ENCODE measurements around the gene LRIG1.

LRIG1 gene

DNA sequence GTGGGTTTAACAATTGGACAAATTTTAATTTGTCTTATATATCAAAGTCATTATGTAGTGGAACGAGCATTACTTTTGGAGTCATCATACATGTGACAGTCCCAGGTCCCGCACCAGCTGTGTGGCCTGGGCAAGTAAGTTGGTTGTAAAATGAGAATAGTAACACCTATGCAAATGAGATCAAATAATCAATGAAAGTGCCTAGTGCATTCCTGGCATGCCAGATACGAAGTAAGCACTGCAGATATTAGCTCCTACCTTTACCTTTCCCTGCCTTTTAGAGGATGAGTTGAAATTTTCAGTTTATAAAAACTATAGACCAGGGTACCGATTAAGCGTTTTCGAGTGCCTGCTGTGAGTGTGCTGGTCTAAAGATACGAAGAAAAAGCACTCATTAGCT is 134.1 kb downstream of the LRIG1 start (continued):
- no peak for TF ChIP-seq PRDM1 (tag by site-specific recombination; IDR thresholded peaks at IDR 0.05)

DNA sequence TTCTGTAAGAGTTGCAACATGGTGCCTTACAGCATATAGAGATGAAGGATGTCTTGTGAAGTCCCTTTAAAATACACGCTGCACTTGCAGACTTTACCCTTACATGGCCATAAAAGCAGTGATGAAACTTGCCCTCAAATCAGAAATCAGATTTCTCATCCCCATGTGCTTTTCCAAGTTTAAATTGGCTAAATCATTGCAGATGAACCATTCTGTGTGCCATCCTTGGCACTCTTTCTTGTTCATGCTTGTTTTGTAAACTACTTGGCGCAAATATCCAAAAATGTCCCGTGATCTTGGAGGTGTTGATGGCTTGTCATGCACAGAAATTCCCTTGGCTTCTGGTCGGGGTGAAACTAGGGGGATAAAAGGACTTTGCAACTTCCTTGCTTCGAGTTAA is 135.7 kb downstream of the LRIG1 start:
- Histone ChIP-seq H3K4me3 (ENCODE audit: low read depth, low read length) (no peak overlapping the region), H3K9me3 (ENCODE audit: control insufficient read depth, insufficient read depth, low read depth, low read length) (no peaks in the 10 kb centered on the region), H3K36me3 (ENCODE audit: control insufficient read depth in 2 of 2, insufficient read depth in 1 of 2, low read length in 2 of 2) (peaks cover 0 to under 1% of the 10 kb centered on the region in 2 experiments; a peak in 1 of 3 replicates), H3K27ac (ENCODE audit: extremely low read depth, low read depth, low read length) (no peak overlapping the region), H3K4me1 (ENCODE audit: control insufficient read depth, insufficient read depth, low read length) (no peaks in the 10 kb centered on the region)
- TF ChIP-seq GLIS2 (tag by site-specific recombination; IDR thresholded peaks at IDR 0.05) (no peak), ZNF596 (tag by site-specific recombination; IDR thresholded peaks at IDR 0.05) (no peak), ZSCAN16 (tag by site-specific recombination; IDR thresholded peaks at IDR 0.05) (no peak), ZNF426 (tag by site-specific recombination; IDR thresholded peaks at IDR 0.05) (no peak), SCRT1 (tag by site-specific recombination; IDR thresholded peaks at IDR 0.05; ENCODE audit: borderline replicate concordance) (no peak), REPIN1 (tag by site-specific recombination; IDR thresholded peaks at IDR 0.05; ENCODE audit: low read depth) (no peak), ZFP69B (tag by site-specific recombination; IDR thresholded peaks at IDR 0.05) (no peak), ZNF155 (tag by site-specific recombination; IDR thresholded peaks at IDR 0.05) (no peak), ZNF610 (tag by site-specific recombination; IDR thresholded peaks at IDR 0.05; ENCODE audit: borderline replicate concordance) (no peak), HOXD13 (CRISPR knock-in tag; IDR thresholded peaks at IDR 0.05; ENCODE audit: borderline replicate concordance) (no peak), ZNF600 (tag by site-specific recombination; IDR thresholded peaks at IDR 0.05) (no peak), ZNF549 (tag by site-specific recombination; IDR thresholded peaks at IDR 0.05) (no peak), ZNF473 (tag by site-specific recombination; IDR thresholded peaks at IDR 0.05) (no peak), KLF1 (tag by site-specific recombination; IDR thresholded peaks at IDR 0.05) (no peak), ZSCAN30 (tag by site-specific recombination; IDR thresholded peaks at IDR 0.05) (no peak)
- TF ChIP-seq, protein P1, sequence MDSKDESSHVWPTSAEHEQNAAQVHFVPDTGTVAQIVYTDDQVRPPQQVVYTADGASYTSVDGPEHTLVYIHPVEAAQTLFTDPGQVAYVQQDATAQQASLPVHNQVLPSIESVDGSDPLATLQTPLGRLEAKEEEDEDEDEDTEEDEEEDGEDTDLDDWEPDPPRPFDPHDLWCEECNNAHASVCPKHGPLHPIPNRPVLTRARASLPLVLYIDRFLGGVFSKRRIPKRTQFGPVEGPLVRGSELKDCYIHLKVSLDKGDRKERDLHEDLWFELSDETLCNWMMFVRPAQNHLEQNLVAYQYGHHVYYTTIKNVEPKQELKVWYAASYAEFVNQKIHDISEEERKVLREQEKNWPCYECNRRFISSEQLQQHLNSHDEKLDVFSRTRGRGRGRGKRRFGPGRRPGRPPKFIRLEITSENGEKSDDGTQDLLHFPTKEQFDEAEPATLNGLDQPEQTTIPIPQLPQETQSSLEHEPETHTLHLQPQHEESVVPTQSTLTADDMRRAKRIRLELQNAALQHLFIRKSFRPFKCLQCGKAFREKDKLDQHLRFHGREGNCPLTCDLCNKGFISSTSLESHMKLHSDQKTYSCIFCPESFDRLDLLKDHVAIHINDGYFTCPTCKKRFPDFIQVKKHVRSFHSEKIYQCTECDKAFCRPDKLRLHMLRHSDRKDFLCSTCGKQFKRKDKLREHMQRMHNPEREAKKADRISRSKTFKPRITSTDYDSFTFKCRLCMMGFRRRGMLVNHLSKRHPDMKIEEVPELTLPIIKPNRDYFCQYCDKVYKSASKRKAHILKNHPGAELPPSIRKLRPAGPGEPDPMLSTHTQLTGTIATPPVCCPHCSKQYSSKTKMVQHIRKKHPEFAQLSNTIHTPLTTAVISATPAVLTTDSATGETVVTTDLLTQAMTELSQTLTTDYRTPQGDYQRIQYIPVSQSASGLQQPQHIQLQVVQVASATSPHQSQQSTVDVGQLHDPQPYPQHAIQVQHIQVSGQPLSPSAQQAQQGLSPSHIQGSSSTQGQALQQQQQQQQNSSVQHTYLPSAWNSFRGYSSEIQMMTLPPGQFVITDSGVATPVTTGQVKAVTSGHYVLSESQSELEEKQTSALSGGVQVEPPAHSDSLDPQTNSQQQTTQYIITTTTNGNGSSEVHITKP (tag by site-specific recombination; IDR thresholded peaks at IDR 0.05), result no peak
- TF ChIP-seq, protein P2, sequence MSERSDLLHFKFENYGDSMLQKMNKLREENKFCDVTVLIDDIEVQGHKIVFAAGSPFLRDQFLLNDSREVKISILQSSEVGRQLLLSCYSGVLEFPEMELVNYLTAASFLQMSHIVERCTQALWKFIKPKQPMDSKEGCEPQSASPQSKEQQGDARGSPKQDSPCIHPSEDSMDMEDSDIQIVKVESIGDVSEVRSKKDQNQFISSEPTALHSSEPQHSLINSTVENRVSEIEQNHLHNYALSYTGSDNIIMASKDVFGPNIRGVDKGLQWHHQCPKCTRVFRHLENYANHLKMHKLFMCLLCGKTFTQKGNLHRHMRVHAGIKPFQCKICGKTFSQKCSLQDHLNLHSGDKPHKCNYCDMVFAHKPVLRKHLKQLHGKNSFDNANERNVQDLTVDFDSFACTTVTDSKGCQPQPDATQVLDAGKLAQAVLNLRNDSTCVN (tag by site-specific recombination; optimal IDR thresholded peaks at IDR 0.05), result no peak
- TF ChIP-seq, protein P3, sequence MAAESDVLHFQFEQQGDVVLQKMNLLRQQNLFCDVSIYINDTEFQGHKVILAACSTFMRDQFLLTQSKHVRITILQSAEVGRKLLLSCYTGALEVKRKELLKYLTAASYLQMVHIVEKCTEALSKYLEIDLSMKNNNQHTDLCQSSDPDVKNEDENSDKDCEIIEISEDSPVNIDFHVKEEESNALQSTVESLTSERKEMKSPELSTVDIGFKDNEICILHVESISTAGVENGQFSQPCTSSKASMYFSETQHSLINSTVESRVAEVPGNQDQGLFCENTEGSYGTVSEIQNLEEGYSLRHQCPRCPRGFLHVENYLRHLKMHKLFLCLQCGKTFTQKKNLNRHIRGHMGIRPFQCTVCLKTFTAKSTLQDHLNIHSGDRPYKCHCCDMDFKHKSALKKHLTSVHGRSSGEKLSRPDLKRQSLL (tag by site-specific recombination; IDR thresholded peaks at IDR 0.05), result no peak
- TF ChIP-seq, protein P4, sequence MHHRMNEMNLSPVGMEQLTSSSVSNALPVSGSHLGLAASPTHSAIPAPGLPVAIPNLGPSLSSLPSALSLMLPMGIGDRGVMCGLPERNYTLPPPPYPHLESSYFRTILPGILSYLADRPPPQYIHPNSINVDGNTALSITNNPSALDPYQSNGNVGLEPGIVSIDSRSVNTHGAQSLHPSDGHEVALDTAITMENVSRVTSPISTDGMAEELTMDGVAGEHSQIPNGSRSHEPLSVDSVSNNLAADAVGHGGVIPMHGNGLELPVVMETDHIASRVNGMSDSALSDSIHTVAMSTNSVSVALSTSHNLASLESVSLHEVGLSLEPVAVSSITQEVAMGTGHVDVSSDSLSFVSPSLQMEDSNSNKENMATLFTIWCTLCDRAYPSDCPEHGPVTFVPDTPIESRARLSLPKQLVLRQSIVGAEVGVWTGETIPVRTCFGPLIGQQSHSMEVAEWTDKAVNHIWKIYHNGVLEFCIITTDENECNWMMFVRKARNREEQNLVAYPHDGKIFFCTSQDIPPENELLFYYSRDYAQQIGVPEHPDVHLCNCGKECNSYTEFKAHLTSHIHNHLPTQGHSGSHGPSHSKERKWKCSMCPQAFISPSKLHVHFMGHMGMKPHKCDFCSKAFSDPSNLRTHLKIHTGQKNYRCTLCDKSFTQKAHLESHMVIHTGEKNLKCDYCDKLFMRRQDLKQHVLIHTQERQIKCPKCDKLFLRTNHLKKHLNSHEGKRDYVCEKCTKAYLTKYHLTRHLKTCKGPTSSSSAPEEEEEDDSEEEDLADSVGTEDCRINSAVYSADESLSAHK (tag by site-specific recombination; IDR thresholded peaks at IDR 0.05), result no peak
- ChIA-PET CTCF (interaction anchor here (1.0 kb wide), 1 partner anchor 451 kb away, joined by 3 read pairs; no protein-coding TSS in a partner anchor), POLR2A (no interaction called here)
